ENCODE results near the gene STRN. TPM values are rescaled to one million over a fixed set of nuclear protein-coding genes. Genes with fewer than 3 reads are reported as not detected.
"Not testable (repeated sequence)": the region's sequence is repeated elsewhere in the genome, so short reads cannot be mapped to it uniquely, and the experiment has no call there.

Gene STRN
- total RNA-seq, 2 donors from 2014 or later, result 29.2 to 36.0 TPM

GRCh38 chr2:36952748-36953197 is 13.6 kb downstream of the STRN start:
- peaks cover 34% of the 10 kb centered on the region for H3K4me1 Mint-ChIP-seq
- H3K4me3 Mint-ChIP-seq, result no peak overlapping the region
- peaks cover 2% of the 10 kb centered on the region for H3K36me3 Mint-ChIP-seq (ENCODE audit: low read depth)
- no peaks in the 10 kb centered on the region for H3K27me3 Mint-ChIP-seq
- ATAC-seq (no peak), DNase-seq (no peak)
- H3K9me3 ChIP-seq (ENCODE audit: control insufficient read depth, low read length, poor library complexity, severe bottlenecking), result no peaks in the 10 kb centered on the region
- peak overlapping the region; percentile 34 for H3K27ac Mint-ChIP-seq

- no peaks in the 10 kb centered on the region for H3K27me3 Mint-ChIP-seq
- no peak overlapping the region for H3K4me3 Mint-ChIP-seq
- H3K4me1 Mint-ChIP-seq, result peaks cover 34% of the 10 kb centered on the region
- H3K36me3 Mint-ChIP-seq (ENCODE audit: low read depth), result peaks cover 2% of the 10 kb centered on the region
- peak overlapping the region; percentile 34 for H3K27ac Mint-ChIP-seq
- H3K9me3 ChIP-seq (ENCODE audit: control insufficient read depth, low read length, poor library complexity, severe bottlenecking), result no peaks in the 10 kb centered on the region
- DNase-seq (no peak), ATAC-seq (no peak)
Observed at GRCh38 chr2:36951574-36951973, 14.8 kb downstream of the STRN start.

DNA sequence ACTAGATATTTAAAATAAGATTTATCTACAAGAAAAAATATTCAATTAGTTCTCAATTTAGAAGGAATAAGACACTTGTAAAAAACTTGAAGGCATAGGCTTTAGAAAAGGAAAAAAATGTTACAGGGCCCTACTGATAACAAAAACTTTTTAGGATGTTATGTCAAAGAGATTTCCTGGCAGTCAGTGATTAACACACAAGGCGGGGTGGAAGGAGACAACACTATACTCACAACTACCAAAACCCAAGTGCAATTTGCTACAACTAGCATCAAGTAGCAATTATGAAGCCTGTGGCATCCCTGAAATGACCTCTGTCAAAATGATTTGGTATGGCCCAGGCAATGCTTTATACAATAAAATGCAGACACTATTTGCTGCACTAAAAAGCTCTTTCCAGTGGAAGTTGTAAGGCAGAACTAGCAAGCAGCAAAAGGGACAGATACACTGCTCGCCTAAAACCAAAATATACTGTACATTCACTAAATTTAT is 15.3 kb downstream of the STRN start:
- DNase-seq (no peak), ATAC-seq (no peak)
- Mint-ChIP-seq H3K4me1 (peaks cover 34% of the 10 kb centered on the region), H3K4me3 (no peak overlapping the region), H3K27ac (no peak overlapping the region), H3K27me3 (no peaks in the 10 kb centered on the region), H3K36me3 (ENCODE audit: low read depth) (peaks cover 2% of the 10 kb centered on the region)
- H3K9me3 ChIP-seq (ENCODE audit: control insufficient read depth, low read length, poor library complexity, severe bottlenecking), result no peaks in the 10 kb centered on the region

DNA sequence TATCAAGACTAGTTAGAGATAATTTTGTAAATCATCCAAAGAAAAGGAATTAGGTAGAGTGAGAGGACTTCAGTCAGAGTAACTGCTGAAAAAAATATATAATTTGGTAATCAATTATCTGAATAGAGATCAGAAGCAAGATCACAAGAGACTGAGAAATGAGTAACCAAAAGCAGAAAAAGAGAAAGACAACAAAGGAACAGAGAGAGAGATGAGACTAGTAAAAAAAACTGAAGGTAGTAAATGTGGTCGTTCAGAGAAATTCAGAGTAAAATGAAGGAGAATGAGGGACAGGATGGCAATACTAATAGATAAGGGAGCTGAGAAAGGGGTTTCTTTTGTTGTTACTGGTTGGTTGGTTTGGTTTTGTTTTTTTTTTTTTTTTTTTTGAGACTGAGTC is 16.5 kb downstream of the STRN start:
- Mint-ChIP-seq H3K4me1 (peaks cover 30% of the 10 kb centered on the region), H3K27ac (peak overlapping the region; percentile 24), H3K36me3 (ENCODE audit: low read depth) (peaks cover 2% of the 10 kb centered on the region), H3K4me3 (no peak overlapping the region), H3K27me3 (no peaks in the 10 kb centered on the region)
- H3K9me3 ChIP-seq (ENCODE audit: control insufficient read depth, low read length, poor library complexity, severe bottlenecking), result no peaks in the 10 kb centered on the region
- no peak for ATAC-seq
- DNase-seq, result no peak

GRCh38 chr2:36945240-36945639 is 21.1 kb downstream of the STRN start:
- DNase-seq; H3K27ac Mint-ChIP-seq; H3K36me3 Mint-ChIP-seq (ENCODE audit: low read depth); H3K9me3 ChIP-seq (ENCODE audit: control insufficient read depth, low read length, poor library complexity, severe bottlenecking); H3K4me3 Mint-ChIP-seq; ATAC-seq; H3K27me3 Mint-ChIP-seq: not testable (repeated sequence)
- H3K4me1 Mint-ChIP-seq, result peaks cover 16% of the 10 kb centered on the region

- ATAC-seq (no peak), DNase-seq (no peak)
- Mint-ChIP-seq H3K27me3 (no peaks in the 10 kb centered on the region), H3K27ac (no peak overlapping the region), H3K36me3 (ENCODE audit: low read depth) (no peaks in the 10 kb centered on the region), H3K4me1 (peaks cover 2% of the 10 kb centered on the region), H3K4me3 (no peak overlapping the region)
- no peaks in the 10 kb centered on the region for H3K9me3 ChIP-seq (ENCODE audit: control insufficient read depth, low read length, poor library complexity, severe bottlenecking)
Observed at GRCh38 chr2:36941867-36942266, 24.5 kb downstream of the STRN start.

GRCh38 chr2:36936526-36936925 is 29.8 kb downstream of the STRN start:
- H3K9me3 ChIP-seq (ENCODE audit: control insufficient read depth, low read length, poor library complexity, severe bottlenecking); ATAC-seq; H3K4me3 Mint-ChIP-seq; H3K27me3 Mint-ChIP-seq; DNase-seq; H3K27ac Mint-ChIP-seq; H3K36me3 Mint-ChIP-seq (ENCODE audit: low read depth): not testable (repeated sequence)
- peaks cover 11% of the 10 kb centered on the region for H3K4me1 Mint-ChIP-seq

DNA sequence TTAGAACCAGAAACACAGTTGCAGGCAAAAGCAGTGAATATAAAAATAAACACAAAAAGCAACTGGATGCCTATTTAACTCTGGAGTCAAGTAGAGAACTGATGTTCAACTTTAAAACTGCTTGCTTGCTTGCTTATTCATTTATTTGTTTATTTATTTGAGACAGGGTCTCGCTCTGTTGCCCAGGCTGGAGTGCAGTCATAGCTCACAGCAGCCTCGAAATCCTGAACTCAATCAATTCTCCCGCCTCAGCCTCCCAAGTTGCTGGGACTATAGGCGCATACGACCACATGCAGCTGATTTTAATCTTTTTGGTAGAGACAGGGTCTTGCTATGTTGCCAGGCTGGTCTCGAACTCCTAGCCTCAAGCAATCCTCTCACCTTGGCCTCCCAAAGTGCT is 34.6 kb downstream of the STRN start:
- H3K36me3 Mint-ChIP-seq (ENCODE audit: low read depth), result not testable (repeated sequence)

GRCh38 chr2:36930787-36931410 is 35.4 kb downstream of the STRN start:
- not testable (repeated sequence) for H3K36me3 Mint-ChIP-seq (ENCODE audit: low read depth); H3K4me3 Mint-ChIP-seq; H3K27ac Mint-ChIP-seq; H3K9me3 ChIP-seq (ENCODE audit: control insufficient read depth, low read length, poor library complexity, severe bottlenecking); ATAC-seq; DNase-seq; H3K27me3 Mint-ChIP-seq
- H3K4me1 Mint-ChIP-seq, result peaks cover 24% of the 10 kb centered on the region

More for the DNA sequence above, 34.6 kb downstream of the STRN start:
- H3K4me3 Mint-ChIP-seq; ATAC-seq; H3K27me3 Mint-ChIP-seq; DNase-seq; H3K27ac Mint-ChIP-seq; H3K9me3 ChIP-seq (ENCODE audit: control insufficient read depth, low read length, poor library complexity, severe bottlenecking): not testable (repeated sequence)
- peaks cover 24% of the 10 kb centered on the region for H3K4me1 Mint-ChIP-seq

DNA sequence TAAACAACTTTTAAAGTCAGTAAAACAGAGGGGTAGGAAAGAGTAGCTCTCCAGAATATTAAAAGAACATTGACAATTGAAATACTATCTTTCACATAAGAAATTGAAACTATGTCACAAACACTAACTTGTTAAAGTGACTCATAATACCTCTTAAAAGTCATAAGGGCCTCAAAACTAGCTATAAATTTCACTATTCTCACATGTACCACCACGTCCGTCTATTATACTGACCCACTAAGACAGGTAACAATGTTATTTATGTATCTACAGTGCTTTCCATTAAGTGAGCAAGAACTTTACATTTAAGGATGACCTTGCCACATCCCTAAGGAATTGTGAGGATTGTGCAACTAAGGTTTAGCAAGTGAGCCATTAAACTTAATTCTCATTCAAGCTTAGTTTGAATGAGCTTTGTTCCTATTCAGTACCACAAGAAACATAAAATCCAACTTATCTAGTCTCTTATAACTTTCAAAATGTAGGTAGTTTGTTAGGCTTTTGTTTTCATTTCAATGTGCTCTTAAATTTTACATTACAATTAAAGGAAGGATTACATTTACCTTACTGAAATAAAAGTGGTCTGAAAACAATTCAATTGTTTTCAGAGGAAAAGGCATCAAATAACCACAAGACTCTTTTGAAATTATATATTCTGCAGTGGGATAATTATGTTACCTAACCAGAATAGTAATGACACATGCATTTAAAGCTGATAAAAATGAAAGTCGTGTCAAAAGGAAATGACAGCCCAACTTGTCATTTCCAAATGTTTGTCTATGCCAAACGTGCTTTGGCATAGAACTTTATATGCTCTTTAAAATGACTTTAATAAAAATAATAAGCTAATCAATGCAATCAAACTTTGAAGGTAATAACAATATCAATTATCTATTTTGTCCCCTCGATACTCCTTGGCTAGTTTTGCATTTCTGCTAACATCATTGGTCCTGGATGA is 39.9 kb downstream of the STRN start:
- peaks cover 21% of the 10 kb centered on the region for H3K4me1 Mint-ChIP-seq
- not testable (repeated sequence) for H3K4me3 Mint-ChIP-seq; ATAC-seq; H3K36me3 Mint-ChIP-seq (ENCODE audit: low read depth); H3K27me3 Mint-ChIP-seq; DNase-seq; H3K9me3 ChIP-seq (ENCODE audit: control insufficient read depth, low read length, poor library complexity, severe bottlenecking)
- H3K27ac Mint-ChIP-seq, result peak overlapping the region; percentile 84

- not testable (repeated sequence) for H3K27me3 Mint-ChIP-seq; H3K27ac Mint-ChIP-seq; H3K9me3 ChIP-seq (ENCODE audit: control insufficient read depth, low read length, poor library complexity, severe bottlenecking); H3K4me3 Mint-ChIP-seq; H3K36me3 Mint-ChIP-seq (ENCODE audit: low read depth); ATAC-seq; DNase-seq
- peaks cover 21% of the 10 kb centered on the region for H3K4me1 Mint-ChIP-seq
Observed at GRCh38 chr2:36922629-36923028, 43.7 kb downstream of the STRN start.

- no peaks in the 10 kb centered on the region for H3K27me3 Mint-ChIP-seq
- H3K27ac Mint-ChIP-seq, result no peak overlapping the region
- peaks cover 17% of the 10 kb centered on the region for H3K4me1 Mint-ChIP-seq
- no peak overlapping the region for H3K4me3 Mint-ChIP-seq
- DNase-seq, result no peak
- ATAC-seq, result no peak
- H3K36me3 Mint-ChIP-seq (ENCODE audit: low read depth), result peaks cover 5% of the 10 kb centered on the region
- H3K9me3 ChIP-seq (ENCODE audit: control insufficient read depth, low read length, poor library complexity, severe bottlenecking), result no peaks in the 10 kb centered on the region
Observed at GRCh38 chr2:36921984-36922383, 44.4 kb downstream of the STRN start.

DNA sequence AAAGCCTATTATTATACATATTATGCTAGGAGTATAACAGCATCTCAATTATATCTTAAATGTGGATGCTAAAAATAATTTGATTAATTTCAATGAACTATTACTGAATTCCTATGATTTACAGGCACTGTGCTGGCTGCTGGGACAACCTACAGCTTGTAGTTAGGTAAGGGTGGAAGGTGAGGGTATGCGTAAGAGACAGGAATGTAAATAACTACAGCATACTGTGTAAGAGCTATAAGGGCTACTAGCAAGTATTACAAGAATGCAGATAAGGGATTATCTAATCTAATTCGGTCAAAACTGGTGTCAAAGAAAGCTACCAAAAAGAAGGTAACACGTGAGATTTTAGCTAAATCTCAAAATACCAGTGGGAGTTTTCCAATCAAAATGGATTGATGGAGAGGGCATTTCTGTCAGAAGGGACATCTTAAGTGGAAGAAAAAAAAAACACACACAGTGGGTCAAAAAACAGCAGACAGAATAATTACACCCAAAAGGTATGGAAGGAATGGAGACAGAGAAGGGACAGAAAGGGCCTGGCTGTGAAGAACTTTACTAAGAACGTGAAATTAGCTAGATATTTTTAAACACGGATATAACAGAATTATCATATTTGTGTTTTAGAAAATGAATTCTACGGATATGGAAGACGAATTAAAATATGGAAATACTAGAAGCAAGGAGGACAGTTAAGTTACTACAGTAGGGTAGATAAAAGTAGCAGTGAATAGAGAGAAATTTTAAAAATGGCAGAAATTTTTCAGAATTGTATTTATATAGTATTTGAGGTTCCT is 47.1 kb downstream of the STRN start:
- peaks cover 5% of the 10 kb centered on the region for H3K36me3 Mint-ChIP-seq (ENCODE audit: low read depth)
- H3K27me3 Mint-ChIP-seq, result no peaks in the 10 kb centered on the region
- no peak for ATAC-seq
- no peak for DNase-seq
- H3K4me1 Mint-ChIP-seq, result peaks cover 16% of the 10 kb centered on the region
- no peaks in the 10 kb centered on the region for H3K9me3 ChIP-seq (ENCODE audit: control insufficient read depth, low read length, poor library complexity, severe bottlenecking)
- no peak overlapping the region for H3K4me3 Mint-ChIP-seq
- peak overlapping the region; percentile 4 for H3K27ac Mint-ChIP-seq

Measured in T-helper 17 cell (primary cell).